ENCODE data around the gene MEX3D.
"Not testable (repeated sequence)": the region's sequence is repeated elsewhere in the genome, so short reads cannot be mapped to it uniquely, and the experiment has no call there.

Gene MEX3D

DNA sequence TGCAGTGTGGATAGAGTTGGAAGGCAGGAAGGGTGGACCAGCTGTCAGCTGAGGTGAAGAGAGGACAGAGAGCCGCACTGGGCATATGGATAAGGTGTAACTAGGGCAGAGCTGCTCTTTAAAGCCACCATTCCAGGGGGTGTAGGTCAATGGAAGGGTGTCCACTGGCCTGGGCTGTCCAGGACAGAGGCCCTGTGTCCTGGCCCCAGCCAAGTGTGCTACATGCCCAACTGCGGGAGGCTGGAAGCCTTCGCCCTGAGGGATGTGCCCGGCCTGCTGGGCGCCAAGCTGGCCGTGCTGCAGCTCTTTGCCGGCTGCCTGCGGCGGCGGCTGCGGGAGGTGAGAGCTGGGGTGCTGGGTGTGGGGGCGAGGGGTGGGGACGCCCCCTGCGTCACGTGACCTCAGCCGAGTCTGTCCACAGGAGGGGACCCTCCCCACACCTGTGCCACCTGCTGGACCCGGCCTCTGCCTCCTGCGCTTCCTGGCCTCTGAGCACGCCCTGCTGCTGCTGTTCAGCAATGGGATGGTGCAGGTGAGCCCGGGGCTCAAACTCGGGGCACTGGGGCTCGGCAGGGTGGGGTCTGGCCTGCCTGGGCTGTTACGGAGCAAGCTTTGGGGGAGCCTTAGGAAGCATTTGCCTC lies 34.5 kb downstream of the MEX3D start:
- DNase-seq: no peak

DNA sequence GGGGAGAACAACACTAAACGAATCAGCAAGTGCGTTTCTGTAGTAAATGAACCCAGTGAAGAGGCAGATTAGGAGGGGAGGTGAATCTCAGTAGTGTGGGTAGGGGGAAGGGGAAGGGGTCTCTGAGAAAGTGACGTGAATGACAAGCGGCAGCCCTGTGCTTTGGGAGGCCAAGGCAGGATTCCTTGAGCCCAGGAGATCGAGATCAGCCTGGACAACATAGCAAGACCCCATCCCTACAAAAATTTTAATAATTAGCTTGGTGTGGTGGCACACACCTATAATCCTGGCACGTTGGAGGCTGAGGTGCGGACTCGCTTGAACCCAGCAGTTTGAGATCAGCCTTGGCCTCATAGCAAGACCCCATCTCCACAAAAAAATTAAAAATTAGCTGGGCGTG lies 36.1 kb downstream of the MEX3D start:
- no peak for DNase-seq

DNA sequence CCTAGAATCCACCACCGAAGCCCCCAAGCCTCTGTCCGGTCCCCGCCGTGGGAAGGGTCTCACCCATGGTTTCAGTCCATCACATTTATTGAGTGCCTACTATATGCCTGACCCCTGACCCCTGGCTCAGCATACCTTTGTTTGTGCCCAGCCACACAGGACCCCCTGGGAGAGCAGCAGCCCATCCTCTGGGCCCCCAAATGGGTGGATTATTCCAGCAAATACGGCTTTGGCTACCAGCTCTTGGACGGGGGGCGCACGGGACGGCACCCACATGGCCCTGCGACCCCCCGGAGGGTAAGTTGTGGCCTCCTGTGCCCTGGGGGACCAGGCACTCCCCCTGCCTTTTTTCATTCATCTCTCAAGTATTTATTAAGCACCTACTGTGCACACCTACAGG lies 36.5 kb downstream of the MEX3D start:
- no peak for DNase-seq

DNA sequence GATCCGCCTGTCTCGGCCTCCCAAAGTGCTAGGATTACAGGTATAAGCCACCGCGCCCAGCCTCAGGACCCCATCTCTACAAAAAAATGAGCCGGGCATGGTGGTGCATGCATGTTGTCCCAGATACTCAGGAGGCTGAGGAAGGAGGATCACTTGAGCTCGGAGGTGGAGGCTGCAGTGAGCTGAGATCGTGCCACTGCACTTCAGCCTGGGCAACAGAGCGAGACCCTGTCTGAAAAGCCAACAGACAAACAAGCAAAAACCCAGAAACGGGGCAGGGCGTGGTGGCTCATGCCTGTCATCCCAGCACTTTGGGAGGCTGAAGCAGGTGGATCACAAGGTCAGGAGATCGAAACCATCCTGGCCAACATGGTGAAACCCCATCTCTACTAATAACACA lies 37.3 kb downstream of the MEX3D start:
- not testable (repeated sequence) for DNase-seq

DNA sequence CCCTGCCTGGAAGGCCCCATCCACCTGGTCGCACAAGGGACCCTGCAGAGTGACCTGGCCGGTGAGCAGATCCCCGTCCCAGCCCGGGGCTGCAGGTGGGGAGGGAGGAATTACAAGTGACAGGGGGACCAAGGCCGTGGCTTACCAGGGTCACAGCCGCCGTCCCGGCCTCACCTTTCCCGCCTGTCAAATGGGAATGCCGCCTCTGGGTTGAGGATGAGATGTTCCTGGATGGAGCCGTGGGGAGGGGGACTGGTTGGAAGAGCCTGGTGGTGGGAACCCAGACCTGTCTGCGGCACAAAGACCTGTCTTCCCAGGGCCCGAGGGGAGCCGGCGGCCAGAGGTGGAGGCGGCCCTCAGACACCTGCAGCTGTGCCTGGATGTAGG lies 38.7 kb downstream of the MEX3D start:
- DNase-seq: no peak

DNA sequence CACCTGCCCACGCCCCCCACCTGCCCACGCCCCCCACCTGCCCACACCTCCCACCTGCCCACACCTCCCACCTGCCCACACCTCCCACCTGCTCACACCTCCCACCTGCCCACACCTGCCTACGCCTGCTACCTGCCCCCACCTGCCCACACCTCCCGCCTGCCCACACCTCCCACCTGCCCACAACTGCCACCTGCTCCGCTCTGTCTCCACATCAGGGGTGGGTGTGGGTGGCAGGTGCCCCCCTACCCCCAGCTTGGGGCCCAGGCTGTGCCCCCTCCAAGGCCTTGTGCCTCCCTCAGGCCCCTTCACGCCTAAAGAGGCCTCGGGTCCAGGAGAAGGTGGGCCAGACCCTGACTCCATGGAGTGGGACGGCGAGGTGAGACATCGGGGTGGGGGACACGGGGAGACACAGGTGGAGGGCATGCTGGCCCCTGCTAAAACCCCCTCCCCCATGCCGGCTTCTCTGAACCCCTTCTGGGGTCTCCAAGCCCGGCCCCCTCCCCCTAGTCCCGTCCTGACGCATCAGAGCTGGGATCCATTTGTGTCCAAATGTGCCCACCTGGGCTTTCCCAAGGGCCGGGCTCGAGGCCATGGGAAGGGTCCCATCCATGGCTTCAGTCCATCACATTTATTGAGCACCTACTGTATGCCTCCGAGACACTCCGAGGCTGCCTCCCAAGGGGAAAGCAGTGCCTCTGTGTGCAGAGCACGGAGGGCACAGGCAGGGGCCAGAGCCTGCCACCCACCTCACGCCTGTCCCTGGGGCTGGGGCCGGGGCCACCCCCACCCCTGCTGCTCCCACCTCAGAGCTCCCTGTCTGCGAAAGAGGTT lies 39.3 kb downstream of the MEX3D start:
- DNase-seq: no peak

DNA sequence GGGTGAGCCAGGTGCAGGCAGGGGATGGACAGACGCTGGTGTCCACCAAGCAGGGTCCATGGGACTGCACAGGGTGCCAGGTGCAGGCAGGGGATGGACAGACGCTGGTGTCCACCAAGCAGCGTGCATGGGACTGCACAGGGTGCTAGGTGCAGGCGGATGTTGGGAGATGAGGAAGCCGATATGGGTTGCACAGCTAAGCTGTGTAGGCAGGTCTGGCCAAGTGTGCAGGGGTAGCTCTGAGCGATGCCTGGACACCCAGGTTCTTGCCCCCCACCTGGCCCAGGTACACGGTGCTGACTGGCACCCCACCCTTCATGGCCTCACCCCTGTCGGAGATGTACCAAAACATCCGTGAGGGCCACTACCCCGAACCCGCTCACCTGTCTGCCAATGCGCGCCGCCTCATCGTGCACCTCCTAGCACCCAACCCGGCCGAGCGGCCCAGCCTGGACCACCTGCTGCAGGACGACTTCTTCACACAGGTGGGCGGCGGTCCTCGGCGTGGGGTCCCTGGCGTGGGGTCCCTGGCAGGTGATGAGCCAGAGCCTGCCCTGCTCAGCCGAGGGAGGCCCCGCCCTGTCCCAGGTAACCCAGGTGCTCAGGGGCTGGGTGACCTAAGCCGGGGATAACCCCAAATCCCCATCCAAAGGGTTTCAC lies 40.3 kb downstream of the MEX3D start:
- DNase-seq: no peak

DNA sequence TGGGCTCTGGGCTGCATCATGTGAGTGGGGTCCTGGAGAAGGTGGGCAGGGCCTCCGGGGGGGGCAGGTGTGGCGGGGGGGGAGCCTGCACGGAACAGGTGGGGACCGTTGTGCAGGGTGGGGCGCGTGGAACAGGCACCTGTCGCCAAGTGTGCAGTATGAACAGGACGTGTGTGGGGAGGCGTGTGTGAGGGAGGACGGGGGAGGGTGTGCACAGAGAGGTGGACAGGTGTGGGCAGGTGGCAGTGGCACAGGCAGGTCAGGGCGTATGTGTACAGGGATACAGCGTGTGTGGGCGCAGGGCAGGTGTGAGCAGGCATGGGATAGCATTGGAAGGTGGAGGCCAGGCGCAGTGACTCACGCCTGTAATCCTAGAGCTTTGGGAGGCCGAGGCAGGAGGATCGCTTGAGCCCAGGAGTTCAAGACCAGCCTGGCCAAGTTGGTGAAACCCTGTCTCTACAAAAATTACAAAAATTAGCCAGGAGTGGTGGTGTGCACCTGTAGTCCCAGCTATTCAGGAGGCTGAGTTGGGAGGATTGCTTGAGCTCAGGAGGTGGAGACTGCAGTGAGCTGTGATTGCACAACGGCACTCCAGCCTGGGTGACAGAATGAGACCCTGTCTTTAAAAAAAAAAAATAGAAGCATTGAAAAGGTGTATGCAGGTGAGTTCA lies 41.0 kb downstream of the MEX3D start:
- DNase-seq: no peak

DNA sequence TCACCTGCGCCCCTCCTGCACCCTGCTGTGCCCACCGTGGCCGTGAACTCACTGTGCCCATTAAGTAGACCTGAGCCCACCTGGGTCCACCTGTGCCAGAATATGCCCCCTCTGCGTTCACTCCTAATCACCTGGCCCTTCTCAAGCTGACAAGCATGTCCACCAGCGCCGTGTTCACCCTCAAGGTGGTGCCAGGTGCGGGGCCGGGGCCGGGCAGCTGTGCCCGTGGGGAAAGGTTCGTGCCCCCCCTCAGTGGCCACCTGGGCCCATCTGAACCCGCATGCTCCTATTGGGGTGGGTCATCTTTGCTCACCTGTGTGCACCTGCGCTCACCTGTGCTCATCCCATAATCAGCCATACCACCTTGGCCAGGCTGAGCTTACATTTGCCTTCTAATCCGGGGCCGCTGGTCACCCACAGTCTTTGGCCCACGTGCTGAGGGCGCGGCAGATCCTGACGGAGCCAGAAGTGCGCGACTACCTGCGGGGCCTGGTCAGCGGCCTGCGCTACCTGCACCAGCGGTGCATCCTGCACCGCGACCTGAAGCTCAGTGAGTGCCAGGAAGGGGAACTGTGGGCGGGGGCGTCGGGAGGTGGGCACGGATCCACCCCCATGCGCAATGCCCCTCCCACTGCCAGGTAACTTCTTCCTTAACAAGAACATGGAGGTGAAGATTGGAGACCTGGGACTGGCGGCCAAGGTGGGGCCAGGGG lies 41.9 kb downstream of the MEX3D start:
- DNase-seq: no peak

DNA sequence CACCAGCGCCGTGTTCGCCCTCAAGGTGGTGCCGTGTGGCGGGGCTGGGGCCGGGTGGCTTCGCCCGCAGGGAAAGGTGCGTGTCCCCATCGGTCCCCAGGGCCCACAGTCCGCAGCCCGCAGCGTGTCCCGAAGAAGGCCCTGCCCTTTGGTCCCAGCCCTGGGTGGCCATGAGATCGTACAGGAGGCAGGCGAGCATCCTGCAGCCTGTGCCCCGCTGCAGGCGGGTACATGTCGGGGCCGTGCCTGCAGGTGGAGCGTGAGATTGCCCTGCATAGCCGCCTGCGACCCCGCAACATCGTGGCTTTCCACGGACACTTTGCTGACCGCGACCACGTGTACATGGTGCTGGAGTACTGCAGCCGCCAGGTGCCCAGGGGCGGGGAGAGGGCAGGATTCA lies 42.8 kb downstream of the MEX3D start:
- no peak for DNase-seq

DNA sequence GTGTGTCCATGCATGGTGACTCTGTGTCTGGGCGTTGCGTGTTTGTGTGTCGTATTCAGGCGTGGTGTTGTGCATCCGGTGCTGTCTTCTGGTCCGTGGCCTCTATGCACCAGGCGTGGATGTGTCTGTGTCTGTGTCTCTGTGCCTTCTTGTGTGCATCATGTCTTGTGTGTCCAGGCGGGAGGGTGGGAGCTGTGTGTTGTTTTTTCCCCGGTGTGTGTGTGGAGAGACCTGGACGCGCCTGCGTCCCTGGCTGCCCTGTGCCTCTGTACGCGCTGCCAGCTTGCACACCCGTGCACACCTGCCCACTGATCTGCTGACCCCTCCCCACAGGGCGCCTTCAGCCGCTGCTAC lies 43.2 kb downstream of the MEX3D start:
- no peak for DNase-seq

DNA sequence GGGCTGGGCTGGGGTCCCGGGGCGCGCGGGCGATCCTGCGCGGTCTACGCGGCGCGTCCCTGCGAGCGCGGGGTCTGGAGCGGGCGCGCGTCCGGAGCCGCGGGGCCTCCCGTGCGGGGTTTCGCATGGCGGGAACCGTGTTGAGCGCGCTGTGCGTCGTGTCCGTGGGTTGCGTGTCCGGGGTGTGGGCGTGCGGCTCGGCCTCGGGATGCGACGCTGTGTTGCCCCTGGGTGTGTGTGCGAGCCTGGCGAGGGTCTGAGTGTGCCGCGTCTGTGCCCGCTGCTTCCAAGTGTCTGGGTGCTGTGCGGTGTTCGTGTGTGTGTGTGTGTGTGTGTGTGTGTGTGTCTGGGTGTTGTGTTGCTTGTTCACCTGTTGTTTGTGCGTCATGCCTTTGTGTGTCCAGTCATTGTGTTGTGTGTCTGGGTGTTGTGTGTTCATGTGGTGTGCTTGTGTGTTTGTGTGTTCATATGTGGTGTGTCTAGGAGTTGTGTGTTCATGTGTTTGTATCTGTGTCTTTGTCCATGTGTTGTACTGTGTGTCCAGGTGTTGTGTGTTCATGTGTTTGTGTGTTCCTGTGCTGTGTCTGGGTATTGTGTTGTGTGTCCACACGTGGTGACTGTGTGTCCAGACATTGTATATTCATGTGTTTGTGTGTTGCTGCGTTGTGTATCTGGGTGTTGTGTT lies 43.7 kb downstream of the MEX3D start:
- no peak for DNase-seq

DNA sequence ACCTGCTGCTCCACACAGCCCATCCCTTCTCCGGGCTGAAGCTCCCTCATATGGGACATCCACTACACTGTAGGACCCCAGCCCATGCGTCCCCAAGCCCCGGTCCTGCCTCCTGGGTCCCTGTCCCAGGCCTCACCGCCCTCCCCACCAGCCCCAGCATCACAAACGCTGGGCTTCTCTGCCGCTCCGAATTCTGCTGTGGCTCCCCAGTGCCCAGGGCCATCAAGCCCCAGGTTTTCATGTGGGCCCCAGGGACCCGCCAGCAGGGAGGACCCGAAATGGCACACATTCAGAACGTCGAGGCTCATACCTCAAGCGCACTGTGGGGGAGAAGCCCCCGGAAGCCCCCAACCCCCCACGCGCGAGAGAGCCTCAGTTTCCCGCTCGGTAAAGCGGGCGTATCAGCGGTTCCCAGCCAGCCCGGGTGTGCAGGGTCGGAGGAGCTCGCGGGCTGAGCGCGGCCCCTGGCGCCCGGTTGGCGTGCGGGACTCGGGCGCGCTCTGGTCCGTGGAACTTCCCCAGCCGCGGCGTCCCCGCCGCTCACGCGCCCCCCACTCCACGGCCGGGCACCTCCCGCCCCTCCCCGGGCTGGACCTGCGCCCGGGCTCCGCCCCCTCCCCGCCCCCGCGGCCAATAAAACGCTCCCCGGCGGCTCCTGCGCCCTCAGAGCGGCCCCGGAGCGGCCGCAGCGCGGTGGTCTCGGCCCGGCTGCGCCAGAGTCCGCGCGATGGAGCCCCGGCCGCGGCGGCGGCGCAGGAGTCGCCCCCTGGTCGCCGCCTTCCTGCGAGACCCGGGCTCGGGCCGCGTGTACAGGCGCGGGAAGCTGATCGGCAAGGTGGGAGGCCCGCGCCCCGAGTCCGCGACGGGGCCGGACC lies 44.5 kb downstream of the MEX3D start, which contains the start of gene PLK5:
Gene PLK5, plus strand, starts transcription at position 666 of the 875 bp plus-strand sequence. CDS start 2,920 bp downstream, outside the sequence.
- DNase-seq: no peak

DNA sequence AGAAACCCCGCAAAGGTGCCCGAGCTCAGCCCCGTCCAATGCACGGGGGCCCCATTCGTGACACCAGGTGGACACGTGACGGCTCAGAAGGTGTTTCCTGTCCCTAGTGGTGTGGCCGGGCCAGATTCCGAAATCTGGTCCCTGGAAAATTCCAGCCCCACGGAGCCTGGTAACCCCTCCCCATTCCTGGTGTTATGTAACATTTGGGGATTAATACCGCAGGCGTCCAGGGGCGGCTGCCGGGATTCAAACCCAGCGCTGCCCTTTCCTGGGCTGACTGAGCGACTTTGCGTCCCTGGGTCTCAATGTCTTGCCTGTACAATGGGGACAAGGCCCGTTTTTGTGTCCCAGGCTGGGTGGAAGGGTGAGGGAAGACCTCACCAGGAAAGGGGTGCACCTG lies 45.3 kb downstream of the MEX3D start:
- no peak for DNase-seq

DNA sequence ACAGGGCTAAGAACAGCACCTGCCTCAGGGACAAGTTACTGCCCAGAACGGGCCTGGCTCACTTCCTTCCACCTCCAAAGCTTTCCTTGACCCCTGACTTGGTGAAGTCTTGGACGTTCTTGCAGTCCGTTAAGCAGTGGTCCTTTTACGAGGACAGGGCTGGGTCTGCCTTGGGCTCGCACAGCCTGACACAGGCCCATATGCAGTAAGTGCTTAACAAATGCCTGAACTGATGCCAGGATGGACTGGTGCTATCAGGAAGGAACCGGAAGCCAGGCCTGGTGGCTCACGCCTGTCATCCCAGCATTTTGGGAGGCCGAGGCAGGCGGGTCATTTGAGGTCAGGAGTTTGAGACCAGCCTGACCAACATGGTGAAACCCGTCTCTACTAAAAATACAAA lies 46.1 kb downstream of the MEX3D start:
- no peak for DNase-seq

DNA sequence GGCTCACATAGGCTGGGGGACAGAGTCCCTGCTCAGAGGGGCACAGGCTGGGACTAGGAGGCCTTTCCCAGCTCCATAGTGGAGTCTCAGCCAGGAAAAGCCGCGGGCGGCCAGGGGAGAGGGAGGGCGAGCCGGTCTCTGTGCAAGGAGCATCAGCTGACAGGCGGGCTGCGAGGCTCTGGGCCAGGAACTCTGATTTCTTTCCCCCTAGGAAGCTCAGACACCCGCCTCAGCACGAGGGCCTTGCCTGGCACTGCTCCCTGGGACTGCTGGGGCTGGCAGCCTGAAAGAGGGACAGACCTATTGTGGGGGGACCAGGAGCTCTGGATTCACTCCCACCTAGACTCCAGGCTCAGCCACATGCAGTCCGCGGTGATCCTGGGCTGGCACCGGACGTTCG lies 46.5 kb downstream of the MEX3D start:
- no peak for DNase-seq

DNA sequence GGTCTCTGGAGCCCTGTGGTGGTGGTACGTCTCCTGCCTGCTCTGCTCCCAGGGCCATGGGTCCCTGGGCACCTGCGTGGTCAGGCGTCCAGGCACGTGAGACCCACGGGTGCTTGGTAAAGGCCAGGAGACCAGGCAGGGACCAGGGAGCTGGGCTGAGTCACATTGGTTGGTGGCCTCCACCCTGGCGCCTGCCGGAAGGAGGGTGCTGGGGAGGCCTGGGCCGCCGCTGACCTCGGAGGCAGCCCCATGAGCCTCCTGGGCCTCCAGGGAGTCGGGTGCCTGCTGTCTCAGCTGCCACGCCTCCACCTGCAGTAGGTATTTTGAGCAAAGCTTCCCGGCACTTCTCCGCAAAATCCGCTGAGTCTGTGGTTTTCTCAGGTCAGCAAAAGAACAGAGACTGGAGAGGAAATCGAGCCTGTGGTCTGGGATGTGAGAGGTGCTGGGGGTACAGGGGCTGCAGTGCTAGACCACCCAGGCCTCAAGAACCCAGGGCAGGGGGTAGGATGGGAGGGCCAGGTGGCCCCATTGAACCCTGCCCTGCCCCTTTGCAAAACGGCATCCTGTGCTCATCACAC lies 47.8 kb downstream of the MEX3D start:
- DNase-seq: no peak

DNA sequence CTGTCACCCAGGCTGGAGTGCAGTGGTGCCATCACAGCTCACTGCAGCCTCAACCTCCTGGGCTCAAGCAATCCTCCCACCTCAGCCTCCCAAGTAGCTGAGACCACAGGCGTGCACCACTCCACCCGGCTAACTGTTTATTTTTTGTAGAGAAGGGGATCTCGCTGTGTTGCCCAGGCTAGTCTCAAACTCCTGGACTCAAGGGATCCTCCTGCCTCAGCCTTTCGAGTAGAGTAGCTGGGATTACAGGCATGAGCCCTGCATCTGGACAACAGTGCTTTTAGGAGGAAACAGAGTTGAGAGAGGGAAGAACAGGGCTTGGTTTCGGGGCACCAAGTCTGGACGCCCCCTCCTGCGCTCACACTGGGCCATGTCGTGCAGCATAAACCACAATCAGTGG lies 48.3 kb downstream of the MEX3D start:
- not testable (repeated sequence) for DNase-seq

DNA sequence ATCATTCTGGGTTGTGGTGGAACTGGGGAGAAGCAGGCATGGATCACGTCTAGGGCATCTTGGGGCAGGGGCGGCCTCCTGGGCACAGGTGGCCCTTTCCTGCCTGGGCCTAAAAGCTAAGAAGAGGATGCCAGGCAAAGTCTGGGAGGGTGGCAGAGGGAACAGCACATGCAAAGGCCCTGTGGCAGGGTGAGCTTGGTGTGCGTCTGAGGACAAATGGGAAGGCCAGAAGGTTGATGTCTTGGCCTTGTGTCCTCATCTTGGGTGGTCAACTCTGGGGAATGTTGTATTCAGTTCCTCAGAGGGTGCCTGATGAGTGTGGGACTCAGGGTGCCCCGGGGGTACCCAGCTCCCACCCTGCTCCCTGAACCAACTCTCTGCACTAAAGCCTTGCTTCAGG lies 49.7 kb downstream of the MEX3D start:
- no peak for DNase-seq

DNA sequence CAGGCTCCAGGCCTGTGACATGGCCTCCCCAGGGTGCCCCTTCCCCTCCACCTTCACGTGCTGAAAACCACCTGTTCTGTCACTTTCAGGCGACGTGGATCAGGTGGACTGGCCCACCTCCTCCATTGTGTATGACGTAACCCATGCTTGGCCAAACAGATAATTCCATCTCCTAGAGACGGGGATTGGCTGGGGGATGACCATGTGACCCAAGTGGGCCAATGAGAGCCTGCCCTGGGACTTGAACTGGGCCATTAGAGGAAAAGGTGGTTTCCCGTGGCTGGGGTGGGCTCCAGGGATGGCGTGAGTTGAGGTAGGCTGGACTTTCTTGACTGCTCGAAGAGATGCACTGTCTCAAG lies 51.8 kb downstream of the MEX3D start:
- DNase-seq: no peak

Measured in inflammatory macrophage treated with lipopolysaccharide for 1 hour (primary cell).